Trophoblast cell (in vitro differentiated cells and primary cell): ENCODE results near the gene CEP41.

Experiments used
- DNase-seq, 2 donors: peaks; one replicate each; pipeline ENCODE4 v3.0.0-alpha.2; 2016
- H2AFZ ChIP-seq: 2 replicates; pipeline ENCODE4 v1.6.1; 2013; ENCODE audit warnings: low read length, moderate library complexity, mild to moderate bottlenecking; ENCODE audit not compliant: insufficient read depth, poor library complexity
- H2AK5ac ChIP-seq: 2 replicates; pipeline ENCODE4 v1.6.1; 2013; ENCODE audit warnings: mild to moderate bottlenecking, low read length
- H2BK120ac ChIP-seq: 2 replicates; pipeline ENCODE4 v1.6.1; 2013; ENCODE audit warnings: low read length, mild to moderate bottlenecking, moderate library complexity; ENCODE audit not compliant: insufficient read depth, poor library complexity
- H2BK12ac ChIP-seq: 2 replicates; pipeline ENCODE4 v1.6.1; 2013; ENCODE audit warnings: mild to moderate bottlenecking, low read length, moderate library complexity
- H2BK5ac ChIP-seq: 2 replicates; pipeline ENCODE4 v1.6.1; 2013; ENCODE audit warnings: low read length, low read depth, moderate library complexity, mild to moderate bottlenecking; ENCODE audit not compliant: poor library complexity
- H3K14ac ChIP-seq: 2 replicates; pipeline ENCODE4 v1.6.1; 2013; ENCODE audit warnings: mild to moderate bottlenecking, low read length
- H3K18ac ChIP-seq: 2 replicates; pipeline ENCODE4 v1.6.1; 2013; ENCODE audit warnings: mild to moderate bottlenecking, low read length
- H3K23ac ChIP-seq: 2 replicates; pipeline ENCODE4 v1.6.1; 2013; ENCODE audit warnings: low read length
- H3K27ac ChIP-seq: 2 replicates; pipeline ENCODE4 v1.5.1; 2013; ENCODE audit warnings: low read depth, mild to moderate bottlenecking, inconsistent platforms, low read length, moderate library complexity
- H3K27me3 ChIP-seq: 2 replicates; pipeline ENCODE4 v1.6.1; 2013; ENCODE audit warnings: inconsistent platforms, mild to moderate bottlenecking, low read length, moderate library complexity; ENCODE audit not compliant: insufficient read depth
- H3K36me3 ChIP-seq, 2 experiments: 1 replicate in 1 of 2; 2 replicates in 1 of 2; pipeline ENCODE4 v1.6.1; 2013; ENCODE audit warnings: low read length in 2 of 2, mild to moderate bottlenecking in 2 of 2, moderate library complexity in 1 of 2; ENCODE audit not compliant: insufficient read depth in 2 of 2, control insufficient read depth in 1 of 2
- H3K4ac ChIP-seq: 2 replicates; pipeline ENCODE4 v1.6.1; 2013; ENCODE audit warnings: low read depth, mild to moderate bottlenecking, low read length, moderate library complexity
- H3K4me1 ChIP-seq, 2 experiments: 1 replicate in 1 of 2; 2 replicates in 1 of 2; pipeline ENCODE4 v1.6.1; 2013; ENCODE audit warnings: low read length in 2 of 2, mild to moderate bottlenecking in 2 of 2, moderate library complexity in 1 of 2; ENCODE audit not compliant: insufficient read depth in 2 of 2, control insufficient read depth in 1 of 2
- H3K4me2 ChIP-seq: 2 replicates; pipeline ENCODE4 v1.6.1; 2013; ENCODE audit warnings: inconsistent platforms, mild to moderate bottlenecking, low read length, moderate library complexity
- H3K4me3 ChIP-seq: 2 replicates; pipeline ENCODE4 v1.5.1; 2013; ENCODE audit warnings: mild to moderate bottlenecking, low read depth, low read length, inconsistent platforms
- H3K79me1 ChIP-seq: one replicate; pipeline ENCODE4 v1.6.1; 2013; ENCODE audit warnings: low read length
- H3K79me2 ChIP-seq: 2 replicates; pipeline ENCODE4 v1.6.1; 2013; ENCODE audit warnings: low read length, mild to moderate bottlenecking; ENCODE audit not compliant: control insufficient read depth, insufficient read depth, poor library complexity
- H3K9ac ChIP-seq: 2 replicates; pipeline ENCODE4 v1.6.1; 2013; ENCODE audit warnings: mild to moderate bottlenecking, low read length
- H3K9me3 ChIP-seq: 2 replicates; pipeline ENCODE4 v1.6.1; 2013; ENCODE audit warnings: low read depth, mild to moderate bottlenecking, control low read depth, inconsistent platforms, low read length; ENCODE audit not compliant: insufficient read depth
- H4K12ac ChIP-seq: 2 replicates; pipeline ENCODE4 v1.6.1; 2013; ENCODE audit warnings: low read depth, mild to moderate bottlenecking, low read length, moderate library complexity
- H4K8ac ChIP-seq: 2 replicates; pipeline ENCODE4 v1.6.1; 2013; ENCODE audit warnings: low read depth, mild to moderate bottlenecking, low read length, moderate library complexity
- H4K91ac ChIP-seq: one replicate; pipeline ENCODE4 v1.6.1; 2013; ENCODE audit warnings: low read depth, mild to moderate bottlenecking, low read length, moderate library complexity
- WGBS: extraction: QIAGEN DNeasy Blood & Tissue Kit; methylation state at CpG from one replicate; pipeline ENCODE4 v1.1.7; 2013; ENCODE audit warnings: missing lambda C conversion rate; ENCODE audit not compliant: insufficient read length, insufficient coverage; ENCODE audit errors: extremely low coverage; 5-methylcytosine and 5-hydroxymethylcytosine counted together

Gene CEP41

DNA sequence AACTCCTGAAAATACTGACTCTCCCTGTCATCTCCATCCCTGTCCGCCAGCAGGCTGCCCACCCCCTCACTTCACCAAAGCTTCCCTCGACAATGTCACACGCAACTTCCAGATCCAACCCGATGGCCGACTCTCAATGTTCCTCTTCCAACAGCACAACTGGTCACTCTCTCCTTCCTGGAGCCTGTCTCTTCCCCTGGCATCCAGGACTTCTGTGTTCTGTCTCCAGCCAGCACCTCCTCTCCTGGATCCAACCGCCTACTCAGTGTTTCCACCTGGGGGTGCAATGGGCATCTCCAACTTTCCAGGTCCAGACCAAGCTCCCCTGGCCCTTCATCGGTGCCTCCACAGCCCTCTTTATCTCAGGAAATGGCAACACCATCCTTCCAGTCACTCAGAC is 87.6 kb downstream of the CEP41 start:
- Histone ChIP-seq H3K9me3 (no peaks in the 10 kb centered on the region), H3K4ac (no peak overlapping the region), H3K23ac (no peak overlapping the region), H4K8ac (no peak overlapping the region), H3K14ac (peak overlapping the region; percentile 2), H2AK5ac (peak overlapping the region; percentile 4), H3K4me2 (no peak overlapping the region), H4K91ac (peak overlapping the region; percentile 66), H3K4me3 (no peak overlapping the region), H3K27ac (no peak overlapping the region), H3K18ac (peak overlapping the region; percentile 63), H3K79me2 (peaks cover 11% of the 10 kb centered on the region), H3K9ac (no peak overlapping the region), H2BK12ac (peak overlapping the region; percentile 27), H2BK5ac (peak overlapping the region; percentile 24), H2BK120ac (peak overlapping the region; percentile 24), H2AFZ (peak overlapping the region; percentile 30), H4K12ac (no peak overlapping the region), H3K4me1 (peaks cover 52 to 53% of the 10 kb centered on the region in 2 experiments), H3K79me1 (peaks cover 60% of the 10 kb centered on the region), H3K36me3 (no peaks in the 10 kb centered on the region), H3K27me3 (no peaks in the 10 kb centered on the region)
- no CpG with 5 or more reads among the region's 7 CpGs for WGBS
- no peak for DNase-seq

DNA sequence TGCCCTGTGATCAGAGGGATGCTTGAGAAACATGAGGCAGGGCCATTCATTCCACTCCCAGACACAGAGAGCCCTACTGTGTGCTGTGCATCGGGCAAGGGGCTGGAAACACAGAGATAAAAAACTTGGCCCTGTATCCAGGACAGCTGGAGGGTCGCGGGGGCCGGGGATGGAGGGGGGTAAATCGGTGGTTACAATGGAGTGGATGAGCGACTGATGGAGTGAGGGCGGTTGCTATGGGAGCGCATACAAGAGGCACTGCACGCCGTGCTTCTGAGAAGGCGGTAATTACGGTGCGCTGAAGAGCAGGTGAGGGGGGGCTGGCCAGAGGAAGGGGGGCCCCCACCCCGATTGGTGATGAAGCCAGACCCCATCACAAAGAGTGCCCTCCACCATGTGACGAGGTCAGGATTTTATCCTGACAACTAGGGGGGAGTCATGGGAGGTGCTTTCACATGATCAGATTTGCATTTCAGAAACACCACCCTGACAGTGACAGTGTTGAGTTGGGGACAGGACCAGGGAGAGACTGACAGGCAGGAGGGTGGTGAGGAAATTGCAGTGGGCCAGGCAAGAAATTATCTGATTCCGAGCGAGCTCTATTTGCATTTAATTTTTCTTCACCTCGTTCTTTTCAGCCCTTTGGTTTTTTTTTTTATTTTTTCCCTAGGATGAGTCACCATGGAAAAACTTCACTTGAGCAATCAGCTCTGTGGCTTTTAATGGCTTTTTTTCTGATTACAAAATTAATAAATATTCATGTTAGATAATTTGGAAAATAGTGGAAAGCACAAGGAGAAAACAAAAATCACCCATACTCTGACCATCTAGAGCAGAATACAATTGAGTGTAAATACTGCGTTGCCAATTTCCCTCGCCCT is 88.4 kb downstream of the CEP41 start:
- Histone ChIP-seq H3K4ac (peak overlapping the region; percentile 82), H2AK5ac (peak overlapping the region; percentile 70), H4K91ac (peak overlapping the region; percentile 95), H4K12ac (no peak overlapping the region), H4K8ac (peak overlapping the region; percentile 82), H3K4me3 (no peak overlapping the region), H3K27ac (peak overlapping the region; percentile 5), H3K9me3 (peaks cover 2% of the 10 kb centered on the region), H2BK5ac (peak overlapping the region; percentile 47), H2BK120ac (peak overlapping the region; percentile 96), H3K4me2 (no peak overlapping the region), H2AFZ (no peak overlapping the region), H3K23ac (no peak overlapping the region), H3K36me3 (no peaks in the 10 kb centered on the region), H3K18ac (peak overlapping the region; percentile 67), H3K27me3 (no peaks in the 10 kb centered on the region), H3K4me1 (peaks cover 52% of the 10 kb centered on the region in 2 experiments), H3K14ac (peak overlapping the region; percentile 68), H3K79me1 (peaks cover 55% of the 10 kb centered on the region), H3K9ac (no peak overlapping the region), H2BK12ac (peak overlapping the region; percentile 96), H3K79me2 (peaks cover 11% of the 10 kb centered on the region)
- no CpG with 5 or more reads among the region's 20 CpGs for WGBS
- DNase-seq, result peak in 1 of 2 donors; percentile 69

DNA sequence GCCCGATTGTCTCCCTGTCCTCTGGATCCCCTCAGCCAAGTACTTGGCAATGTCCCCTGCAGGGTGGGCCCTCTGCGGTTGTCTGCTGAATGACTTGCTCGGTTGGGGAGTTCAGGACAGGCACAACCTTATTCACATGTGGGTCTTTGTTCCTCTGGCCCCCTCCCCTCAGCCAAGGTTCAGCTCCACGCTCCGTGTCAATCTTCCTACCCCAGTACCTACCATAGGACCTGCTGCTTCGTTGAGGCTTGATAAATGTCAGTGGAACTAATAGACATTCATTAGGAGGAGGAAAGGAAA is 89.1 kb downstream of the CEP41 start:
- H3K36me3 ChIP-seq, result no peaks in the 10 kb centered on the region
- peaks cover 47 to 49% of the 10 kb centered on the region in 2 experiments for H3K4me1 ChIP-seq
- no peak overlapping the region for H4K12ac ChIP-seq
- no CpG with 5 or more reads among the region's 6 CpGs for WGBS
- peak overlapping the region; percentile 96 for H2BK12ac ChIP-seq
- H2AK5ac ChIP-seq, result peak overlapping the region; percentile 70
- H3K9me3 ChIP-seq, result peaks cover 2% of the 10 kb centered on the region
- H3K79me1 ChIP-seq, result peaks cover 52% of the 10 kb centered on the region
- no peak overlapping the region for H3K9ac ChIP-seq
- peak overlapping the region; percentile 81 for H3K14ac ChIP-seq
- peak overlapping the region; percentile 67 for H3K18ac ChIP-seq
- H3K4me3 ChIP-seq, result no peak overlapping the region
- peak overlapping the region; percentile 95 for H4K91ac ChIP-seq
- no peak overlapping the region for H3K4me2 ChIP-seq
- no peaks in the 10 kb centered on the region for H3K27me3 ChIP-seq
- H3K27ac ChIP-seq, result peak overlapping the region; percentile 39
- no peak overlapping the region for H2AFZ ChIP-seq
- H3K23ac ChIP-seq, result no peak overlapping the region
- H3K4ac ChIP-seq, result peak overlapping the region; percentile 82
- peak overlapping the region; percentile 96 for H2BK120ac ChIP-seq
- H2BK5ac ChIP-seq, result peak overlapping the region; percentile 47
- no peak for DNase-seq
- peaks cover 9% of the 10 kb centered on the region for H3K79me2 ChIP-seq
- H4K8ac ChIP-seq, result peak overlapping the region; percentile 82

DNA sequence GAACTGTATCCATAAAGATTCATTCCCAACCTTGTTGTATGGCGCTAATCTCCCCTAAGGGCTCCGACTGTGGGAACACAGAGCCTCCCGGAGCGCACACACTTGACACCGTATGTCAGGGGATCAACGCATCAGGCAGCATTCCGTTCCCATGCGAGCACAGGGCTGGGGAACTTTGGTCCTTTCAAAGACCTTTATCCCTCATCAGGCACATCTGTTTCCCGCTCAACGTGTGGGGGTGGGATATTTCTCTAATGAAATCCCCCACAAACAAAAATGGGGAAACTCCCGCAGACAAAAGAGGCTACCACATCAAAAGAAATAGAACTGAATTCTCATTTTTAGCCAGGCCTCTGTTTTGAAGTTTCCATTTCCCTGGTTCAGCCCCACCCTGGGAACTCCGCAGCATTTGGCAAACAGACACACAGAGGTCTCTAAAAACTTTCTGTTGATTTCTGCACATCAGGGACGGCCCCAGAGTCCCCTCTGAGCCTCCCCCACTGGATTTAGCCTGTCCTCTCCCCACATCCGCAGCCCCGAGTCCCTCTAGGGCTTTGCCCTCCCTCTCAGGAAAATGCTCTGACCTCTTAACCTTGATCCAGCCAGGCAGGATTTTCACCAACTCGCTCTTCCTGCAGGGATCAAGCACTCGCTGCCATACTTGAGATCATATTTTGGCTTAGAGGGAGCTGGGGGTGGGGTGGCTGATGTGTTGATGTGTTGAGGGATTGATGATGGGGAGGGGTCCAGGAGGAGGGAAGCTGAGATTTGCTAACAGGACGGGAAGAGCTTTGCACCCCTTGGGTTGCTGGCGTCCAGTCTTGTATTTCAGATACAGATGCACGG is 89.6 kb downstream of the CEP41 start:
- Histone ChIP-seq H4K12ac (no peak overlapping the region), H2BK12ac (peak overlapping the region; percentile 96), H3K36me3 (no peaks in the 10 kb centered on the region), H3K4me1 (peaks cover 44 to 45% of the 10 kb centered on the region in 2 experiments), H3K27ac (peak overlapping the region; percentile 39), H3K79me1 (peaks cover 48% of the 10 kb centered on the region), H3K27me3 (no peaks in the 10 kb centered on the region), H3K4me3 (no peak overlapping the region), H2BK120ac (peak overlapping the region; percentile 96), H3K4me2 (no peak overlapping the region), H3K4ac (peak overlapping the region; percentile 0), H2AFZ (no peak overlapping the region), H3K9ac (no peak overlapping the region), H3K18ac (peak overlapping the region; percentile 67), H2BK5ac (peak overlapping the region; percentile 47), H3K23ac (no peak overlapping the region), H4K8ac (peak overlapping the region; percentile 82), H3K79me2 (peaks cover 7% of the 10 kb centered on the region), H3K9me3 (peaks cover 2% of the 10 kb centered on the region), H2AK5ac (peak overlapping the region; percentile 83), H3K14ac (peak overlapping the region; percentile 81), H4K91ac (peak overlapping the region; percentile 95)
- WGBS, result no CpG with 5 or more reads among the region's 20 CpGs
- peak in 1 of 2 donors; percentile 17 for DNase-seq
